PC-9 (cell line): ENCODE data around the gene SDK2. TPM values are rescaled to one million over a fixed set of nuclear protein-coding genes. Genes with fewer than 3 reads are reported as not detected.

Source experiments
- BruUV-seq: library from RNA; stranded (reverse); fragments of 400-500 nt; replicated peaks from 2 replicates; lab custom pipeline; 2021; lab: Mats Ljungman, UMichigan
- CTCF ChIA-PET: fragments of 300-600 bp; sonication (Branson Sonifier 250); formaldehyde crosslinking; loops from one replicate; lab custom pipeline; 2022; ENCODE audit warnings: antibody characterized with exemption; lab: Charles Lee
- POLR2A ChIA-PET: fragments of 300-600 bp; sonication (Branson Sonifier 250); formaldehyde crosslinking; loops from one replicate; lab custom pipeline; 2022; ENCODE audit warnings: antibody characterized with exemption; ENCODE audit not compliant: unreplicated experiment; lab: Charles Lee
- DNase-seq, 2 experiments: peaks; one replicate each; pipeline versions ENCODE4 v3.0.0 to v3.0.0-alpha.2; 2015 to 2022; ENCODE audit warnings: mixed read lengths in 1 of 2
- H2AFZ ChIP-seq: fragments of 200-600 bp; sonication (generic); 2 replicates; pipeline ENCODE4 v1.8.1; 2017; ENCODE audit warnings: antibody characterized with exemption
- H3F3A ChIP-seq: fragments of 200-600 bp; sonication (generic); 2 replicates; pipeline ENCODE4 v1.8.1; 2017; ENCODE audit warnings: antibody characterized with exemption, mild to moderate bottlenecking, low read depth; ENCODE audit not compliant: insufficient read depth
- H3K27ac ChIP-seq: fragments of 200-600 bp; sonication (generic); 2 replicates; pipeline ENCODE4 v1.6.1; 2016; ENCODE audit warnings: mixed run types
- H3K27me3 ChIP-seq: fragments of 200-600 bp; sonication (generic); 2 replicates; pipeline ENCODE4 v1.6.1; 2016; ENCODE audit warnings: low read depth, mixed run types; ENCODE audit not compliant: insufficient read depth
- H3K36me3 ChIP-seq: fragments of 200-600 bp; sonication (generic); 2 replicates; pipeline ENCODE4 v1.6.1; 2016; ENCODE audit warnings: low read depth, mixed run types
- H3K4me1 ChIP-seq: fragments of 200-600 bp; sonication (generic); replicated peaks from 2 replicates; pipeline ENCODE4 v1.6.1; 2016; ENCODE audit warnings: mixed run types; ENCODE audit not compliant: insufficient read depth
- H3K4me2 ChIP-seq: fragments of 200-600 bp; sonication (generic); 2 replicates; pipeline ENCODE4 v1.6.1; 2017; ENCODE audit warnings: mixed run types
- H3K4me3 ChIP-seq: fragments of 200-600 bp; sonication (generic); 2 replicates; pipeline ENCODE4 v1.6.1; 2016; ENCODE audit warnings: mixed run types
- H3K79me2 ChIP-seq: fragments of 200-600 bp; sonication (generic); 2 replicates; pipeline ENCODE4 v1.6.1; 2017; ENCODE audit warnings: low read depth, mixed run types
- H3K9me2 ChIP-seq: fragments of 200-600 bp; sonication (generic); 2 replicates; pipeline ENCODE4 v1.8.1; 2017; ENCODE audit warnings: mild to moderate bottlenecking; ENCODE audit not compliant: insufficient read depth
- H3K9me3 ChIP-seq: fragments of 200-600 bp; sonication (generic); 2 replicates; pipeline ENCODE4 v1.8.1; 2016; ENCODE audit warnings: low read depth; ENCODE audit not compliant: insufficient read depth
- H4K20me1 ChIP-seq: fragments of 200-600 bp; sonication (generic); 2 replicates; pipeline ENCODE4 v1.8.1; 2017; ENCODE audit not compliant: insufficient read depth
- EZH2 ChIP-seq: fragments of 200-600 bp; sonication (generic); IDR thresholded peaks from 2 replicates; pipeline ENCODE4 v1.8.0; 2017; ENCODE audit warnings: antibody characterized with exemption, low read depth
- intact Hi-C: fragments of 100-400 bp; cut with micrococcal nuclease; formaldehyde crosslinking; loops from one replicate; pipeline ENCODE4 v1.10.0; 2022; ENCODE audit not compliant: unreplicated experiment
- total RNA-seq: library from RNA; stranded (reverse); gene quantifications from 2 replicates; pipeline ENCODE4 v1.2.3, GENCODE V29; 2021
- TF ChIP-seq, protein P1 (sequence below): fragments of 200-600 bp; sonication (generic); conservative IDR thresholded peaks from 2 replicates; pipeline ENCODE4 v1.6.1; 2017; ENCODE audit warnings: mixed run types, antibody characterized with exemption, mild to moderate bottlenecking, moderate library complexity

SDK2 gene
- total RNA-seq, 1 experiment from 2014 or later = 0.04 TPM

- no peaks in the 10 kb centered on the region; the same call in 1 of the 2 replicates for H4K20me1 ChIP-seq
- intact Hi-C loops = no loop called here
- no peak for DNase-seq
- H2AFZ ChIP-seq = no peak overlapping the region
- no peak overlapping the region for H3K4me3 ChIP-seq
- no TSS peak for BruUV-seq
- no peaks in the 10 kb centered on the region for H3K36me3 ChIP-seq
- CTCF ChIA-PET = no interaction called here
- TF ChIP-seq, protein P1, sequence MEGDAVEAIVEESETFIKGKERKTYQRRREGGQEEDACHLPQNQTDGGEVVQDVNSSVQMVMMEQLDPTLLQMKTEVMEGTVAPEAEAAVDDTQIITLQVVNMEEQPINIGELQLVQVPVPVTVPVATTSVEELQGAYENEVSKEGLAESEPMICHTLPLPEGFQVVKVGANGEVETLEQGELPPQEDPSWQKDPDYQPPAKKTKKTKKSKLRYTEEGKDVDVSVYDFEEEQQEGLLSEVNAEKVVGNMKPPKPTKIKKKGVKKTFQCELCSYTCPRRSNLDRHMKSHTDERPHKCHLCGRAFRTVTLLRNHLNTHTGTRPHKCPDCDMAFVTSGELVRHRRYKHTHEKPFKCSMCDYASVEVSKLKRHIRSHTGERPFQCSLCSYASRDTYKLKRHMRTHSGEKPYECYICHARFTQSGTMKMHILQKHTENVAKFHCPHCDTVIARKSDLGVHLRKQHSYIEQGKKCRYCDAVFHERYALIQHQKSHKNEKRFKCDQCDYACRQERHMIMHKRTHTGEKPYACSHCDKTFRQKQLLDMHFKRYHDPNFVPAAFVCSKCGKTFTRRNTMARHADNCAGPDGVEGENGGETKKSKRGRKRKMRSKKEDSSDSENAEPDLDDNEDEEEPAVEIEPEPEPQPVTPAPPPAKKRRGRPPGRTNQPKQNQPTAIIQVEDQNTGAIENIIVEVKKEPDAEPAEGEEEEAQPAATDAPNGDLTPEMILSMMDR = no peak
- TF ChIP-seq EZH2 = no peak
- H3K4me2 ChIP-seq = no peak overlapping the region
- no peak overlapping the region for H3K27ac ChIP-seq
- no peaks in the 10 kb centered on the region for H3F3A ChIP-seq
- peaks cover 96% of the 10 kb centered on the region for H3K27me3 ChIP-seq
- POLR2A ChIA-PET = no interaction called here
- no peaks in the 10 kb centered on the region for H3K9me2 ChIP-seq
- H3K79me2 ChIP-seq = no peaks in the 10 kb centered on the region
- no peaks in the 10 kb centered on the region for H3K4me1 ChIP-seq
- H3K9me3 ChIP-seq = no peaks in the 10 kb centered on the region
These were observed 105.8 kb downstream of the SDK2 start for GRCh38 chr17:73538445-73538844.

DNA sequence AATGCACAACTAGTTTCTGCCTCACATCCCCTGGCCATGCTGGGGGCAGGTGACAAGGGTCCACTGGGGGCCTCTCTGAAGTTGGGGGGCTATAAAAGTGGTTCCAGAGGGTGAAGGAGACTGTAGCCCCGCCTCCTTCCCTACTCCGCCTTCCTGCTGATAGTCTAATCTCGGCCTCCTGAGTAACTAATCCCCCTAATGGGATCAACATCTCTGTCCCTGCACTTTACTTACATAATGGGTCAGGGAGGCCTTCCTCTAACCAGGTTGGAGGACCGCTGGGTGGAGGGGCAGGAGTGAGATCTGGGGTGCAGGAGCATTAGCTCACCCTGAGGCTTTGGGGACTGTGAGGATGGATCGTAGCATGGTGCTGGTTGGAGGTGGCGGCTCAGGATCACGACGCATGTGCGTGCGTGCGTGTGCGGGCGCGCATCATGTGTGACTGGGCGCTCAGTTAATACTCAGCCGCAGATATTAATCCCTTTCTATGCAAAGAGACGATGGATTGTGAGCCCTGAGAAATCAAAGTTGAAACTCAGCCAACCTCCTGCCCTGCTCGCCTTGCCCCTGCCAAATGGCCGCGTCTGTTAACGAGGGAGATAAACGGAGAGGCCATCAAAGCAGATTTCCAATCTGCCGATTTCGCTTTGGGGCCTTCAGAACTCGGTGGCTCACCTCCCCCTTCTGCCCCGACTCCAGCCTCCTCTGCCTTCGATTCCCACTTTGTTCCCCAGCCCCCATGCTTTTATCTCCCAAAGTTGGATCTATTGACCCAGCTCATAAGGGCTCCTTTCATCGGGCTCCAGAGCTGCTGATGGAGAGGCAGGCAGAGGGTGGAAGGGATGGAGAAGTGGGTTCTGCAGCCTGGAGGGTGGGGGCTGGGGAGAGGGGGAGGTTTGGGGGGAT, 107.3 kb downstream of the SDK2 start:
- H3K4me3 ChIP-seq = no peak overlapping the region
- H4K20me1 ChIP-seq = no peaks in the 10 kb centered on the region; the same call in 1 of the 2 replicates
- ChIA-PET CTCF (no interaction called here), POLR2A (no interaction called here)
- TF ChIP-seq, protein P1 = no peak
- TF ChIP-seq EZH2 = no peak
- intact Hi-C loops = no loop called here
- H3K36me3 ChIP-seq = no peaks in the 10 kb centered on the region
- no peak for DNase-seq
- no peak overlapping the region for H3K4me2 ChIP-seq
- no peaks in the 10 kb centered on the region for H3K9me3 ChIP-seq
- no peaks in the 10 kb centered on the region for H3K79me2 ChIP-seq
- H3K4me1 ChIP-seq = no peaks in the 10 kb centered on the region
- BruUV-seq = no TSS peak
- H3K27me3 ChIP-seq = peaks cover 94% of the 10 kb centered on the region
- H2AFZ ChIP-seq = no peak overlapping the region
- H3K27ac ChIP-seq = no peak overlapping the region
- no peaks in the 10 kb centered on the region for H3F3A ChIP-seq
- no peaks in the 10 kb centered on the region for H3K9me2 ChIP-seq

DNA sequence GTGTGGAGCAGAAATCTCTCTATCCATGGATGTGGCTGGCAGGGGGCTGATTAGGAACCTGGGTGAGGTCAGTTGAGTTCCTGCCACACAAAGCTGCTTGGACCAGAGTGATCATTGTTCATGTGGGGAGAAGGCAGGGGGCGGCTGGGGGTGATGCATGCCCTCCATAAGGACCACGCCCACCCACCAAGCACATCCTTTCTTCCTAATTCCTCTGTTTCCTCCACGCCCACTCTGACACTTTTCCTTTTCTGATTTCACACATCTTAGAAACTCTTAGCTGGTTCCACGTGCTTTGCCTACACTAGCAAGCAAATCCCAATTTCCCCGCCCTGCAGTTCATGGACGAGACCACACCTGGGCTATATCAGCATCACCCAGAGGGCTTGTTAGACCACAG, 108.5 kb downstream of the SDK2 start:
- no peaks in the 10 kb centered on the region for H3K9me3 ChIP-seq
- H3K79me2 ChIP-seq = no peaks in the 10 kb centered on the region
- CTCF ChIA-PET = no interaction called here
- POLR2A ChIA-PET = no interaction called here
- TF ChIP-seq, protein P1 = no peak
- no peak for TF ChIP-seq EZH2
- no peaks in the 10 kb centered on the region for H3F3A ChIP-seq
- no peak overlapping the region for H3K4me3 ChIP-seq
- H3K27ac ChIP-seq = no peak overlapping the region
- no peaks in the 10 kb centered on the region; the same call in 1 of the 2 replicates for H4K20me1 ChIP-seq
- H3K9me2 ChIP-seq = no peaks in the 10 kb centered on the region
- BruUV-seq = no TSS peak
- no peaks in the 10 kb centered on the region for H3K4me1 ChIP-seq
- H3K4me2 ChIP-seq = no peak overlapping the region
- DNase-seq = no peak
- intact Hi-C loops = no loop called here
- H2AFZ ChIP-seq = no peak overlapping the region
- peaks cover 93% of the 10 kb centered on the region for H3K27me3 ChIP-seq
- no peaks in the 10 kb centered on the region for H3K36me3 ChIP-seq
